ENCODE data around the gene MND1.

GRCh38 chr4:153464068-153464467 lies 119.6 kb downstream of the MND1 start:
- TF ChIP-seq POLR2A (IDR thresholded peaks at IDR 0.05) (no peak), CTCF (IDR thresholded peaks at IDR 0.05) (no peak)

Measured in heart left ventricle (tissue), 13 donors.